B cell (primary cell): ENCODE data around the gene USP36.

Source experiments
- EZH2 ChIP-seq: IDR thresholded peaks from 2 replicates; pipeline ENCODE4 v1.6.1; 2012; ENCODE audit warnings: borderline replicate concordance, low read depth, mild to moderate bottlenecking, moderate library complexity, low read length; ENCODE audit not compliant: insufficient read depth, poor library complexity, severe bottlenecking
- TF ChIP-seq, protein P1 (sequence below): fragments of 200-600 bp; IDR thresholded peaks from one replicate; pipeline ENCODE4 v1.8.0; 2022; ENCODE audit warnings: antibody characterized with exemption, mild to moderate bottlenecking

DNA sequence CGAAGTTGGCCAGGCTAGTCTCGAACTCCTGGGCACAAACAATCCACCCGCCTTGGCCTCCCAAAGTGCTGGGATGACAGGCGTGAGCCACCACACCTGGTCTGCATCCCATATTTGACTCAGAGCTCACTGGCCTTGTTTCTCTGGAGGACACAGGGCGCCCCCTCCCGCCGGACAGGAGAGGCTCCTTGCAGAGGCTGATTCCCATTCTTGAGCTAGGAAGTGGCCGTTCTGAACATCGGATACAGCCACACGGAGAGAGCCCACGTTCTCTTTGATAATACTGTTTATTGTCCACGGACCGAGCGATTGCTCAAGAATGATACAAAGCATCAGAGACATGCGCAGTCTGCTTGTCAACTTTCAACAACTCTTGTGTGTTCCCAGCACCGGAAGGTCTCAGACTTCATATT, 12.1 kb upstream of the USP36 start:
- TF ChIP-seq, protein P1, sequence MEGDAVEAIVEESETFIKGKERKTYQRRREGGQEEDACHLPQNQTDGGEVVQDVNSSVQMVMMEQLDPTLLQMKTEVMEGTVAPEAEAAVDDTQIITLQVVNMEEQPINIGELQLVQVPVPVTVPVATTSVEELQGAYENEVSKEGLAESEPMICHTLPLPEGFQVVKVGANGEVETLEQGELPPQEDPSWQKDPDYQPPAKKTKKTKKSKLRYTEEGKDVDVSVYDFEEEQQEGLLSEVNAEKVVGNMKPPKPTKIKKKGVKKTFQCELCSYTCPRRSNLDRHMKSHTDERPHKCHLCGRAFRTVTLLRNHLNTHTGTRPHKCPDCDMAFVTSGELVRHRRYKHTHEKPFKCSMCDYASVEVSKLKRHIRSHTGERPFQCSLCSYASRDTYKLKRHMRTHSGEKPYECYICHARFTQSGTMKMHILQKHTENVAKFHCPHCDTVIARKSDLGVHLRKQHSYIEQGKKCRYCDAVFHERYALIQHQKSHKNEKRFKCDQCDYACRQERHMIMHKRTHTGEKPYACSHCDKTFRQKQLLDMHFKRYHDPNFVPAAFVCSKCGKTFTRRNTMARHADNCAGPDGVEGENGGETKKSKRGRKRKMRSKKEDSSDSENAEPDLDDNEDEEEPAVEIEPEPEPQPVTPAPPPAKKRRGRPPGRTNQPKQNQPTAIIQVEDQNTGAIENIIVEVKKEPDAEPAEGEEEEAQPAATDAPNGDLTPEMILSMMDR = no peak
- TF ChIP-seq EZH2 = no peak
